Measurements from ENCODE around the gene GRIA2.
"Not testable (repeated sequence)": the region's sequence is repeated elsewhere in the genome, so short reads cannot be mapped to it uniquely, and the experiment has no call there.

The GRIA2 gene

GRCh38 chr4:157246964-157247363 is 26.4 kb downstream of the GRIA2 start:
- FAIRE-seq, result no peak
- DNase-seq (ENCODE audit: insufficient read length, low spot score), result no peak

GRCh38 chr4:157258165-157258564 is 37.6 kb downstream of the GRIA2 start:
- FAIRE-seq; DNase-seq (ENCODE audit: insufficient read length, low spot score): not testable (repeated sequence)

- FAIRE-seq, result no peak
- DNase-seq (ENCODE audit: insufficient read length, low spot score), result no peak
These were observed 44.8 kb downstream of the GRIA2 start for GRCh38 chr4:157265281-157265680.

DNA sequence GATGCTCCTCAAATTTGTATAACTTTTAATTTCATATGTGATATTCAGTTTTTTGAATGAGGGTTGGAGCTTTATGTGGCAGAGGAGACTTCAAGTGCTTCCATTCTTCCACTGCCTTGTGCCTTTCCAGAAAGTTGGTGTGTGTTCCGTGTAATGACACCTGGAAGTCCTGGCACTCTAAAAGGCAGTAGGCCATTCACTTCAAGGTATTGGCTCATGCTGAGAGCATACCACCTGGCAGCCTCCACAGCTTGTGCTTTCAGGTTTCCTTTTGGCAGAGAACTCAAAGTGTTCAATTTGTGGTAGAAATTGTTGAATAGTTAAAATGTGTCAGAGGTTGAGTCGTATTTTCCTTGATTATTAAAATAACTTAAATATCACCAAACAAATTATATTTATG is 49.6 kb downstream of the GRIA2 start:
- no peak for FAIRE-seq

GRCh38 chr4:157270552-157270951 is 50.0 kb downstream of the GRIA2 start:
- no peak for DNase-seq (ENCODE audit: insufficient read length, low spot score)
- FAIRE-seq, result no peak

More for the DNA sequence above, 49.6 kb downstream of the GRIA2 start:
- no peak for DNase-seq (ENCODE audit: insufficient read length, low spot score)

- FAIRE-seq (no peak), DNase-seq (ENCODE audit: insufficient read length, low spot score) (no peak)
These were observed 50.8 kb downstream of the GRIA2 start for GRCh38 chr4:157271166-157271869.

GRCh38 chr4:157280673-157281072 is 60.1 kb downstream of the GRIA2 start:
- DNase-seq (ENCODE audit: insufficient read length, low spot score) (no peak), FAIRE-seq (no peak)

DNA sequence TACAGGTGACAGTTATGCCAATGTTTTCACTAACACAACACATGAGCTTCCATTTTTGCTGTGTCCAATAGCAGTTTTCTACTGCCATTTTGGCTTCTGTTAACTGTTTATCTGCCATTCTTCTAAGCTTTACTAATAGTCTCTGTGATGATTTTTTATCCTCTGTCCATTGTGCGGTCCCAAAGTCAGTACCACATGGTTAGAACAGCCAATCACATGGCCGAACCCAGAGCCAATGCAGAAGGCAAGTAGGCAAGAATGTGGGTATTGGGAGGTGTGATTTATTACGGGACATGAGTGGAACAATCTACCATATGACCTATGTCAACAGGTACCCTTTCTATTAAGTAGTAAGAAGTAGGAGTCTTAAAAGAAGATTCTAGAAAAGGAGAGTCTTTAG is 61.5 kb downstream of the GRIA2 start:
- DNase-seq (ENCODE audit: insufficient read length, low spot score) (no peak), FAIRE-seq (no peak)

GRCh38 chr4:157287445-157287844 is 66.9 kb downstream of the GRIA2 start:
- no peak for FAIRE-seq
- no peak for DNase-seq (ENCODE audit: insufficient read length, low spot score)

- DNase-seq (ENCODE audit: insufficient read length, low spot score) (no peak), FAIRE-seq (no peak)
These were observed 70.1 kb downstream of the GRIA2 start for GRCh38 chr4:157290622-157291021.

DNA sequence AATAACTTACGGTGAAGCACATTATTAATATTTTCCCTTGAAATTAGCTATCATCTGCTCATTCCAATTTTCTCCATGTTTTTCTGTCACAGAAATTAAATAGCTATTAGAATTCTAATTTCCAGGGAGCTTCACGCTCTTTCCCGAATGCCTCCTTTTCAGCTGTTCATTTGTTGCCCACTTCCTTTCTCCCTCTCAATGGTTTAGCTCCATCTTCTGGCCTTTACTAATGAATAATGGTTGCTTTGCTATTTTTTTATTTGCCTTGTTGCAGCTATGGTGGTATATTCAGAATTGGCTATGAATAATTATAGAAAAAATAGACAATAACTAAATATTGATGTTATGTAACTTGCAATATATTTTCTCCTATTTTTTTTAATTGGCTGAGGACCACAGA is 70.5 kb downstream of the GRIA2 start:
- DNase-seq (ENCODE audit: insufficient read length, low spot score), result no peak
- FAIRE-seq, result no peak

DNA sequence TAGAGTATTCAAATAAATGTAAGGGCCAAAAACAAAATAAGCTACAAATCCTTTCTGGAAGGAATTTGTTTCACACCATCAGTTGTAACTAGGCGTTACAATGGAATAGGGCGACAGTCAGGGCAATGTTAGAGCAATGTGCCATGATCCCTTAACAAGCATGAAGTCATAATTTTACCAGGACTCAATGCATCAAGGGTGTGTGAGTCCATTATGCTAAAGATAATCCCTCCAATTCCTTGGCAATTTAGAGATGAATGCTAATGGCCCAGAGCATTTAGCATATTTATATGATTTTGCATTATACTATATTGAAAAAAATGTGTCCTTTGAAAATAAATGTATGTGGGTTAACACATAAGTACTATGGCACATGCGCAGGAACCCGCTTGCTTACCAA is 73.1 kb downstream of the GRIA2 start:
- FAIRE-seq, result no peak
- no peak for DNase-seq (ENCODE audit: insufficient read length, low spot score)

DNA sequence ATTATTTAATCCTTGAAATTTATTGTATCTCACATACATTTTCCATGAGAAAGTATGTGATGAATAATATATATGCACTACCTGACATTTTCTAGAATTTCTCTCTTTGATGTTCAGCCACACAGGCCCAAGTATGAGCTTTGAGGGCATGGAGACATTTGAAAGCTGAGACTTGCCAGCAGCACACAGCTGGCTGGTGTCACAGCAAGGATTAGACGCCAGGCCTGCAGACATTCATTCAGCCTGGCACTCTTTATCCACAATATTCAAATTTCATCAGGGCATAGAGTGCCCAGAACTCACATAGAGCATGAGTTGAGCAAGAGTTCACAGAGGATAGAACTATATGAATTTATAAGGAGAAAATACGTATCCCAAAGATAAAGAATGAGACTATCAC is 74.0 kb downstream of the GRIA2 start:
- no peak for DNase-seq (ENCODE audit: insufficient read length, low spot score)
- FAIRE-seq, result no peak

GRCh38 chr4:157300701-157301100 is 80.2 kb downstream of the GRIA2 start:
- no peak for FAIRE-seq
- no peak for DNase-seq (ENCODE audit: insufficient read length, low spot score)

DNA sequence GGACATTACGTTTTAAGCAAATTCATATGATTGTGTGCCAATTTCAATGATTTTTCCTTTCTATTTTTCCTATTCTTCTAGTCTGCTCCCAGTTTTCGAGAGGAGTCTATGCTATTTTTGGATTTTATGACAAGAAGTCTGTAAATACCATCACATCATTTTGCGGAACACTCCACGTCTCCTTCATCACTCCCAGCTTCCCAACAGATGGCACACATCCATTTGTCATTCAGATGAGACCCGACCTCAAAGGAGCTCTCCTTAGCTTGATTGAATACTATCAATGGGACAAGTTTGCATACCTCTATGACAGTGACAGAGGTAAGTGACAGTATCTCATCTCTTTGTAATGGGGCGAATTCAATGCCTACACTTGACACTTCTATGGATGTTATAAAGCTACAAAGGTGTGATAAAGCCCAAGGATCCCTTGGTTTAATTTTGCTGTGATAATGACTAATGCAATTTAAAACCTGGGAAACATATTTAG is 83.0 kb downstream of the GRIA2 start:
- FAIRE-seq, result no peak
- no peak for DNase-seq (ENCODE audit: insufficient read length, low spot score)

DNA sequence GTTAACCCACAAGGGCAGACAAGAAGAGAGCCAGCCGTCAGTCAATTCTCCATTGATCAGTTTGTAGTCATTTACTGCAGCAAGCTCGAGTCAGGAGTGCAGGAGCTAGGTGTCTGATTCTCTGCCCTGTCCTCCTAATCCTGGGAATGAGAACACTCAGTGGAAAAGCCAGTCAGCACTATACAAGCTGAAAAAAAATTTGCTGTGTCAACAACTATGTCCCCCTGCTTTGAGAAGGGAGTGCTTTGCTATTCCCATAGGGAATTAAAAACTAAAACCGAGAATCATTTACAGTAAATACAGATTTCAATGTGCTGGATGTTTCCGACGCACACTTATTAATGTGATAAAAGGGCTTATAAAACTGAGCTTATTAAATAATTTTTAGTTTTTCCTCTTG is 84.2 kb downstream of the GRIA2 start:
- no peak for FAIRE-seq
- no peak for DNase-seq (ENCODE audit: insufficient read length, low spot score)

- DNase-seq (ENCODE audit: insufficient read length, low spot score) (no peak), FAIRE-seq (no peak)
These were observed 92.2 kb downstream of the GRIA2 start for GRCh38 chr4:157312702-157313101.

DNA sequence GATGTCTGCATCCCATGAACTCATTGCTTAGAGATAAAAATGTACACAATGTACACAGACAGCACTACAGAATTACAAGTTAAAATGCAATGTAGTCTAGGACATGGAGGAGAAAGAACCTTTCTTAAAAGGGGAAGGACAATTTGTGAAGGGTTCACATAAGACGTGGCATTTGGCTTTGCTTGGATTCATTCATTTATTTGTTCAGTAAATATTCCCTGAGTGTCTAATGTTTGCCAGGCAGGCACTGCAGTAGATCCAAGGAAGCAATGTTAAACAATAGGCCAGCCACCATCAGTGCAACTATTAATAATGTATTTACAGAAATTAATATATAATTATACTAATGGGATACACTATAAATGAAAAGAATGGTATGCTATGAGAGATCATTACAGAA is 94.4 kb downstream of the GRIA2 start:
- DNase-seq (ENCODE audit: insufficient read length, low spot score) (no peak), FAIRE-seq (no peak)

DNA sequence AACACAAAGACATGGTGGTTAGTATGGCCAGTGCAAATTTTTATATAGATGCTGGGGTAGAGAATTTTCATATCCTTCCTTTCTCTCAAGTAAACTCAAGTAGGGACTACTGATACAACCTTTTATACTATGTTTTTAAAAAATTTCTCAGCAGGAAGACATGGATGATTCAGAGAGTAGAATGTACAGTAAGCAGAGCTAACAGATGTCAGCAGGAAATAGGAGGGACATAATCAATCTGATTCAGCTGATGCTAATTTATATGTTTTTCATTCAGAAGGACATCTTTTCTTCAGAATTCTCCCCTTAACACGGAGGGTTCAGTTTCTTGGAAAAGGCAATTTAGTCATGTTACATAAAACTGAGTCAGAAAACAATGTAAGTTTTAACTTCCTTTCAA is 95.4 kb downstream of the GRIA2 start:
- no peak for DNase-seq (ENCODE audit: insufficient read length, low spot score)
- no peak for FAIRE-seq

DNA sequence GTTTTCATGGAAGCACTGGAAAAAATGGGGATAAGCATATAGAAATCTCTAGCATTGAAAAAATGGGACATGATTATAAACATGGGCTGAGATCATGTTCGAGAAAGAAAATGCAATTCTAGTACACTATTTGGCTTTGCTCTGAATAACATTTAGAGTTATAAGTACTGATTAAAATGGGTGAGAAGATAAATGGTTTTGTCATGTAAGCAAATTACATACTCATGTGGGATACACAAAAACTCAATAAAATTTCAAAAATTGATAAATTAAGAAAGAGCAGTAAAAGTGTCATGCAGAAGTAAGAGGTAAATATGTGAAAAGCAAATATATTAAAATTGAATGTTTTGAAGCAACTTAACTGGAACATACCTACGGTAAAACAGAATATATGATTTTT is 99.6 kb downstream of the GRIA2 start:
- no peak for DNase-seq (ENCODE audit: insufficient read length, low spot score)
- no peak for FAIRE-seq

- FAIRE-seq (no peak), DNase-seq (ENCODE audit: insufficient read length, low spot score) (no peak)
These were observed 107.1 kb downstream of the GRIA2 start for GRCh38 chr4:157327666-157328065.

DNA sequence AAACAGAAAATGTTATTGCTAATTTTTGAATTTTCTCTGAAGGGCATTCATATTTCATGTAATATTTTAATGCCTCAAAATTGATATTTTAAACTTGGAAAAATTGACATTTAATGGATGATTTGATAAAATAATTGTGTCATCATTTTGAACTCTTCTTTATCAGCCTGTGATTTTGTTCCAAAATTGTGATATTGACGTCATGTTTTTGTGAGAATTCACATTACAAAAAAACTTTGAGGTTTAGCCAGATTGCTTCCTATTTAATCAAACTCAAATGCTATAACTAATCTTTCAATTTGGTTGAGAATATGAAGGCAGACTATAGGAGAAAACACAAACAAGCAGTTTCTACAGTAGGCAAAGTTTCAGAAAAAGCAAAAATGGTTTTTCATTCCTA is 137.4 kb downstream of the GRIA2 start:
- no peak for FAIRE-seq

DNA sequence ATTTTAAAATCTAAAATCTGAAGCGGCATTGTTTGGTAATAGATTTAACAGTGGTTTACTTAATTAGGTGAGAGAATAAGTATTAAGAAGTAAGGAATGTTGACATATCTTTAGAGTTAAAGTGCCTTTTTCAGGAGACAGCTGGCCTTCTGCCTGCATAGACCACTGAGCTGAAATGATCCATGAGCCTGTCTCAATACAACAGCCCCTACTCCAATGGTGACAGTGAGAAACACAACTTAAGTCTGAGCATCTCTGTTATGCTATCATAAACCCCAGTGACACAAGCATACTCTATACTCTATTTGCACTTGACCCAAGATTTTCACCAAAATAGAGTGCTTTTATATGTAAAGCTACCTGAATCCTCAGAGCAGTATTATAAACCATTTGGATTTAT is 137.9 kb downstream of the GRIA2 start:
- DNase-seq (ENCODE audit: insufficient read length, low spot score) (no peak), FAIRE-seq (no peak)

More for the DNA sequence above, 137.4 kb downstream of the GRIA2 start:
- DNase-seq (ENCODE audit: insufficient read length, low spot score), result no peak

Data from GM19239 (cell line).